Measurements from ENCODE around the gene ENGASE.

The ENGASE gene

DNA sequence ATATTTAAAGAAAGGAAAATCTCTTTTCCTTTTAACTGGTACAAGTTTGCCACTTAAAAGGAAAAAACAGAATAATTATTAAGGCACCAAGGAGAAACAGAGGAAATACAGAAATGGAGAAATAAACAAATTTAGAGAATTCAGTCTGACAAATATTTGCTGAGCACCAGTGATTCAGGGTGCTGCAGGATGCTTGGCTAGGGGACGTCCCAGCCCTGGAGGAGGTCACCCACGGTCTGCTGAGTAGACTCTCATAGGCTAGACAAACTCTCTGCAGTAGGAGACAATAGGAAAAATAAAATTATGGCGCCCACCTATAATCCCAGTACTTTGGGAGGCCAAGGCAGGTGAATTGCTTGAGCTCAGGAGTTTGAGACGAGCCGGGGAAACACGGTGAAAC is 34.7 kb upstream of the ENGASE start:
- DNase-seq (ENCODE audit: low read depth in 3 of 3), result no peak

DNA sequence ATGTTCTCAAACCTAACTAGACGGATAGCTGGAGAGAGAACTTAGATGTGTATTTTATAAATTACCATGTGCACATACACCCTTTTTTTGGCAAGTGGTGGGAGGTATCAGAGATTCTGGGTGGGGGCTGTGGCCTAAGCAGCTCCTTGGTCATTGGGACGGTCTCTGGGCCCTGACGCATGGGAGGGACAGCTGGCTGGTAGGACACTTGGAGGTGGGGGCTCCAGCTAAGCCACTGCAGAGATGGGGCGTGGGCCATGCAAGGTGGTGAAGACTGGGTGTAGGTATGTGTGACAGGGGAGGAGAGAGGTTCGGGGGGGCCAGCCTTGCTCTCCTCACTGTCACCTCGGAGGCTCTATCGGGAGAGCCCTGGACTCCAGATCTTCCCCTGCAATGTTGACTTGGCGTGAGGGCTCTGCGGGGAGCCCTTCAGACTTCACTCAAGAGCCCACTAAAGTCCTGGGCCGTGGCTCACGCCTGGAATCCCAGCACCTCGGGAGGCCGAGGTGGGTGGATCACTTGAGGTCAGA is 33.5 kb upstream of the ENGASE start:
- DNase-seq (ENCODE audit: low read depth in 3 of 3), result no peak

DNA sequence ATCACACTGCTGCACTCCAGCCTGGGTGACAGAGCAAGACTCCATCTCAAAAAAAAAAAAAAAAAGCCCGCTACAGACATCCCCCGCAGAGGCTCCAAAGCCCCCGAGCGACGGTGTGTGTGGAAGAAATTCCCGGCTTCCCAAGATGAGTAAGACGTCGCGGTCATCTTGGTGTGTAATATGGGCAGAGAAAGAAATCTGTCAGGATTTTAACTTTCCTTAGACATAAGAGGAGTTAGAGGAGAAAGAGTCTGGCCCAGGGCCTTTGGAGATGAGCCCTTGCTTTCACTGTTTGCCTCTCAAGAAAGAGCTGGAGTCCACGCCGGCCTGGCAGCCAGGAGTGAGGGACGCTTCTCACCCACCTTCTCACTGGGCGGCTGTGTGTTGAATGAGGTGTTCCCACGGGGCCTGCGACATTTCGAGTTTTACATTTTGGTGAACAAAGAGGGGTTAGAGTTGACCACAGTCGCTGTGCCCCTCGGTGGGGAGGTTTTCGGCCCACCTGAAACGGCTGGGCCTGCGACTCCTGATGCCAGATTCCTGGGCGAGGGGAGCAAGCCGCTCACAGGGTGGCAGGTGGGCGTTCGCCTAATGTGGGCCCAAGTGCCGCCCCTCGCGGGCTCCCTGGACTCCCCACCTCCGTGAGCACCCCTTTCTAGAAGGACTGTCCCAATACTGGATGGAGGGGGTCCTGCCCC is 32.8 kb upstream of the ENGASE start:
- no peak for DNase-seq (ENCODE audit: low read depth in 3 of 3)

DNA sequence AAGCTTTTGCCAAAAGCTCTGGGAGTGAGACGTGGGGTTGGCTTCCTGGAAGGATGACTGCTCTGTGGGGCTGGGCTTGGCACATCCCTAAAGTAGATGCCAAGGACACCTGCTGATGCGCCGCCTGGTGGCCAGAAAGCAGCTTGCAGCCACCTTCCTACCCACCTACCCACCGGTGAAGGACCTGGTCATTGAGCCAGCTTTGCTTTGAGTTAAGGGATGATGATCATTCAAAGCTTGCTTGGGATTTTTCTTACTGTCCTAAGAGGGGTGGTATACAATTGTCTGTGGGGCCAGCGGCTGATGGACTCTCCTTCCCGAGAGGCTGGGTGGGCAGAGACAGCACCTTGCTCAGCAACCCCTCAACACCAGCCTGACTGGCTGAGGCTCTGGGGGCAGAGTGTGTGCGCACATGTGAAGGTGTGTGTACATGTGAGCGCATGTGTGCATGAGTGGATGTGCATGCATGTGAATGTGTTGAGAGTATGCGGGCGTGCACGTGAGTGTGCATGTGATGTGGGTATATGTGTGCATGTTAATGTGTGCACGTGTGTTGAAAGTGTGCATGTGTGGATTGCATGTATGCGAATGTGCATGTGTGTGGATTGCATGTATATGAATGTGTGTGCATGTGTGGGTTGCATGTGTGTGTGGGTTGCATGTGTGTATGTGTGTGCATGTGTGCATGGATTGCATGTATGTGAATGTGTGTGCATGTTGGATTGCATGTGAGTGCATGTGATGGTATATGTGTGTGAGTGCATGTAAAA is 32.0 kb upstream of the ENGASE start:
- DNase-seq (ENCODE audit: low read depth in 3 of 3), result peak; percentile 35 to 73 (median 51)

DNA sequence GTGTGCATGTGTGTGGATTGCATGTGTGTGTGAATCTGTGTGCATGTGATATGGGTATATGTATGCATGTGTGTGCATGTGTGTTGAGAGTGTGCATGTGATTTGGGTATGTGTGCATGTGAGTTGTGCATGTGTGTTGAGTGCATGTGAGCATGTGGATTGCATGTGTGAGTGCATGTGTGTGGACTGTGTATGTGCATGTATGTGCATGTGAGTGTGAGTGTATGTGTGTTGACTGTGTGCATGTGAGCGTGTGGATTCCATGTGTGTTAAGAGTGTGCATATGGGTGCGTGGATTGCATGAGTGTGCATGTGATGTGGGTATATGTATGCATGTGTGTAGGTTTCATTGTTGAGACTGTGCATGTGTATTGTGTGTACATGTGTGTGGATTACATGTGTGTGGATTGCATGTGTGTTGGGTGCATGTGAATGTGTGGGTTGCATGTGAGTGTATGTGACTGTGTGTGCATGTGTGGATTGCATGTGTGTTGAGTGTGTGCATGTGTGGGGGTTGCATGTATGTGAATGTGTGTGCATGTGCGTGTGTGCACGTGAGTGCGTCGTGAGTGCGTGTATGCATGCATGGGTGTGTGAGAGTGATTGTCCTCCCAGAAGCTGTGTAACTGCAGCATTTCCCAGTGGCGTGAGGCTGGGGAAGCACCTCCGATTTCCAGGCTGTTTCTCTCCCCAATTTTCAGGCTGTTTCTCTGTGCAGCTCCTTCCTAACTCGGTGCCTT is 31.3 kb upstream of the ENGASE start:
- no peak for DNase-seq (ENCODE audit: low read depth in 3 of 3)

DNA sequence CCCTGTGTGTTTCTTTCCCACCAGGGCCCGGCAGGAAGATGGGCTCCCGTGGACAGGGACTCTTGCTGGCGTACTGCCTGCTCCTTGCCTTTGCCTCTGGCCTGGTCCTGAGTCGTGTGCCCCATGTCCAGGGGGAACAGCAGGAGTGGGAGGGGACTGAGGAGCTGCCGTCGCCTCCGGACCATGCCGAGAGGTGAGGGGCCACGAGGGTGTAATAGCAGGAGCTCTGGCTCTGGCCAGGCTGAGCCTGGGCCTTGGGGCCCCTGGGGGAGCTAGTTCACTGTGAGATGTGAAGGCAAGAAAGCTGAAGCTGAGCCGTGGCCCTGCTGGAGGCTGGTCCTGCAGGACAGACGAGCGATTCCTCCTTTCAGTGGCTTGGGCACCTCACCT is 30.7 kb upstream of the ENGASE start:
- no peak for DNase-seq (ENCODE audit: low read depth in 3 of 3)

DNA sequence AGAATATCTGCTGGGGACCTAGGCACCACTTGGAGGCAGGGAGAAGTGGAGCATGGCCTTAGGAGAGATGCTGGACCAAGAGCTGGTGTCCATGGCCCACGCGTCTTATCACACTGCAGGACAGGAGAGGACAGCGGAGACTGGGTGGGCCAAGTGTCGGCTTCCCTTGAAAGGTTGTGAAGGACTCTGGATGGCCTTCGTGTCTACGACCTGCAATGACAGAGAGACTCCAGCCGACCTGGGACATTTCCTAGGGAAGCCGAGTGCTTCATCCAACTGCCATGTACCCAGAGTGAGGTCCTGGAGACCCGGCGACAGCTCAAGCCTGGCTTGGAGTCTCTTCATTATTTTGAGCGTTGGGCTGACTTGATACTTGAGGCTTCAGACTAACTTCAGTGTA is 30.2 kb upstream of the ENGASE start:
- DNase-seq (ENCODE audit: low read depth in 3 of 3), result no peak

DNA sequence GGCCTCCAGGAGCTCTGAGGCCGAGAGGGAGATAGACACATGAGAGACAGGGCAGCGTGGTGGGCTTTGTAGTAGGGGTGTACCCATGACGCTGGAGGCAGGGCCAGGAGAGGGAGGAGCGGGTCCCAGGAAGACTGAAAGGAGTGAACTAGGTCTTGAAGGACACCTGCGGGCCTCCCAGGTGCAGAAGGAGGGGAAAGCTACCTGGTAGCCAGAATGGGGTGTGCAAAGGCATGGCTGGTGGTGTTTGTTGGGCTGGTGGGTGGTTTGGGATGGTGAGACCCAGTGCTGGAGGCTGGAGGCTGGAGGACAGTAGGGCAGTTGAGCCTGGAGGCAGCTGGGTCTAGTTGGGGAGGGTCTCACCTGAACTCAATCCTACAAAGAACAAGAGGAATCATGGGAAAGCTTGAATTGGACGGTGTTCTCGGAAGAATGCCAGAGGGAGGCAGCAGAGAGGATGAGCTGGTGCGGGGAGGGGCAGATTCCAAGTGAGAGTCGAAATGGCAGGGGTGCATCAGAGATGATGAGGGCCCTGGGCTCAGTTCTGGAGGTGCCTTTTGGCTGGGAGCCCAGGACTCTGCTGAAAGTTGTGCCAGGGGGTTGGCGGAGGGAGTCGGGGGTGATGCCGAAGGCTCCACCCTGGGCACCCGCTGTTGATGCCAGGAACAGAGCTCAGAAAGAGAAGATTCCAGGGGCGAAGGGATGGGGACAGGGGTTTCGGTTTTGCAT is 29.5 kb upstream of the ENGASE start:
- no peak for DNase-seq (ENCODE audit: low read depth in 3 of 3)

DNA sequence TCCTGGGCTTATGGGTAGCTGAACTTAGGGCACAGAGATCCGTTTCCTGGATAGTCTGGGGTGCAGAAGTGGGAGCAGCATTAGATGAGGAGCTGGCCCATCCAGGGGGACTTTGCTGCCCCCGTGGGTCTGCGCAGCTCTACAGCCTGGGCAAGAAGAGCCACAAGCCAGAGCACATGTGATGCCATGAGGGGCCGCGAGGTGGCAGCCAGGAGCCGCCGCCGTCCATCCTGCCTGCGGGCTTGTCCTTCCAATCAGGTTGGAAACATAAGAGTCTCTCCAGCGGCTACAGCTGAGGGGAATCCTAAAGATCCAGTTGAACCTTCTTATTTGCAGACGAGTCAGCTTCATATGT is 28.8 kb upstream of the ENGASE start:
- DNase-seq (ENCODE audit: low read depth in 3 of 3), result peak; percentile 24 to 64 (median 44)

DNA sequence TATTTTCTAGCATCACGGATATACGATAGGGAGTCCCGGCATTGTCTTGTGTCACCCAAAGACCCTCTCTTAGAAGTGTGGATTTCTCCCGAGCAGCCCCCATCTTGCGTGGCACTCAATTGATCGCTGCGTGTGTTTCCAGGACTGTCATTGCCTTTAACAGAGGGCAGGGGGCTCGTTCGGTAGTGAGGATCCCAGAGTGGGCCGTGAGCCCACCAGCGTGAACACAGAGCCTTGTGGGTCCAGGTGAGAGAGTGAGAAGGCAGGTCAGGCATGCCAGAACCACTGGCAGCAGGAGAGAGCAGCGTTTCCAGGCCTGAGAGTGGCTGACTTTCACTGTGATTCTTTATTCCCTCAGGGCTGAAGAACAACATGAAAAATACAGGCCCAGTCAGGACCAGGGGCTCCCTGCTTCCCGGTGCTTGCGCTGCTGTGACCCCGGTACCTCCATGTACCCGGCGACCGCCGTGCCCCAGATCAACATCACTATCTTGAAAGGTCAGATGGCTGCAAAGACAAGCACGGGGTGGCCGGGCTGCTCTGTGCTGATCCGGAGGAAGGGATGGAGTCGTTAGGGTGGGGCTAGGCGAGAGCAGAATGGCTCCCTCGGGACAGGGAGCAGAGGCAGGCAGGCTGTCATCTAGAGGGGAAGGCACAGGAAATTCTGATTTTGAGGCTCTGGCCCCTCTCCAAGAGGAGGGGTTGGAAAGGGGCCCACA is 28.3 kb upstream of the ENGASE start:
- no peak for DNase-seq (ENCODE audit: low read depth in 3 of 3)

DNA sequence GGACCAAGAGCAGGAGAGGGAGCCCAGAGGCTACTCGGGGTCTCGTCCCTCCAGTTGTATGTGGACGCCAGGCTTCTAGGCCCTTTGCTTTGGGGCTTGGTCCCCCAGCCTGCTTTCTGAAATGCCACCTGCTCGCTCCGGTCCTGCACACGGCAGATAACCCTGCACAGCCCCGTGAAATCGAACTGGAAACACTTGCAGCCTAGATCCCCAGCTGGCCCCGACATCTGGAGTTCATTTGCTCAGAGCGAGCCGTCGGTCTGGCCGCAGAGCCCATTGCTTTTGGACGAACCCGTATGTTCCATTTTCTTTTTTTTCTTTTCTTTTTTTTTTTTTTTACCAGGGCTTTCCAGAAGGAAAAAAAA is 27.7 kb upstream of the ENGASE start:
- no peak for DNase-seq (ENCODE audit: low read depth in 3 of 3)

DNA sequence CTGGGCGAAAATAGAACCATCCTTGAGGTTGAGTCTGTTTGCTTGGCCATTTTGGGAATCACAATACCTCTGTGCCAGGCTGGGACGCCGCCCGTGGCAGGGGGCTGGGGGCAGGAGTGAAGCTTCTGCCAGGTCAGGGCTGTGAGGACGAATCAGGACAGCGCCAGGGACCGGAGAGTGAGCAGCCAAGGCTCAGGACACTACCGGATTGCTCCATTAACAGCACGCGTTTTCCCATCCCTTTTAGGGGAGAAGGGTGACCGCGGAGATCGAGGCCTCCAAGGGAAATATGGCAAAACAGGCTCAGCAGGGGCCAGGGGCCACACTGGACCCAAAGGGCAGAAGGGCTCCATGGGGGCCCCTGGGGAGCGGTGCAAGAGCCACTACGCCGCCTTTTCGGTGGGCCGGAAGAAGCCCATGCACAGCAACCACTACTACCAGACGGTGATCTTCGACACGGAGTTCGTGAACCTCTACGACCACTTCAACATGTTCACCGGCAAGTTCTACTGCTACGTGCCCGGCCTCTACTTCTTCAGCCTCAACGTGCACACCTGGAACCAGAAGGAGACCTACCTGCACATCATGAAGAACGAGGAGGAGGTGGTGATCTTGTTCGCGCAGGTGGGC is 27.2 kb upstream of the ENGASE start:
- no peak for DNase-seq (ENCODE audit: low read depth in 3 of 3)

DNA sequence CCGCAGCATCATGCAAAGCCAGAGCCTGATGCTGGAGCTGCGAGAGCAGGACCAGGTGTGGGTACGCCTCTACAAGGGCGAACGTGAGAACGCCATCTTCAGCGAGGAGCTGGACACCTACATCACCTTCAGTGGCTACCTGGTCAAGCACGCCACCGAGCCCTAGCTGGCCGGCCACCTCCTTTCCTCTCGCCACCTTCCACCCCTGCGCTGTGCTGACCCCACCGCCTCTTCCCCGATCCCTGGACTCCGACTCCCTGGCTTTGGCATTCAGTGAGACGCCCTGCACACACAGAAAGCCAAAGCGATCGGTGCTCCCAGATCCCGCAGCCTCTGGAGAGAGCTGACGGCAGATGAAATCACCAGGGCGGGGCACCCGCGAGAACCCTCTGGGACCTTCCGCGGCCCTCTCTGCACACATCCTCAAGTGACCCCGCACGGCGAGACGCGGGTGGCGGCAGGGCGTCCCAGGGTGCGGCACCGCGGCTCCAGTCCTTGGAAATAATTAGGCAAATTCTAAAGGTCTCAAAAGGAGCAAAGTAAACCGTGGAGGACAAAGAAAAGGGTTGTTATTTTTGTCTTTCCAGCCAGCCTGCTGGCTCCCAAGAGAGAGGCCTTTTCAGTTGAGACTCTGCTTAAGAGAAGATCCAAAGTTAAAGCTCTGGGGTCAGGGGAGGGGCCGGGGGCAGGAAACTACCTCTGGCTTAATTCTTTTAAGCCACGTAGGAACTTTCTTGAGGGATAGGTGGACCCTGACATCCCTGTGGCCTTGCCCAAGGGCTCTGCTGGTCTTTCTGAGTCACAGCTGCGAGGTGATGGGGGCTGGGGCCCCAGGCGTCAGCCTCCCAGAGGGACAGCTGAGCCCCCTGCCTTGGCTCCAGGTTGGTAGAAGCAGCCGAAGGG is 26.4 kb upstream of the ENGASE start:
- DNase-seq (ENCODE audit: low read depth in 3 of 3), result no peak

DNA sequence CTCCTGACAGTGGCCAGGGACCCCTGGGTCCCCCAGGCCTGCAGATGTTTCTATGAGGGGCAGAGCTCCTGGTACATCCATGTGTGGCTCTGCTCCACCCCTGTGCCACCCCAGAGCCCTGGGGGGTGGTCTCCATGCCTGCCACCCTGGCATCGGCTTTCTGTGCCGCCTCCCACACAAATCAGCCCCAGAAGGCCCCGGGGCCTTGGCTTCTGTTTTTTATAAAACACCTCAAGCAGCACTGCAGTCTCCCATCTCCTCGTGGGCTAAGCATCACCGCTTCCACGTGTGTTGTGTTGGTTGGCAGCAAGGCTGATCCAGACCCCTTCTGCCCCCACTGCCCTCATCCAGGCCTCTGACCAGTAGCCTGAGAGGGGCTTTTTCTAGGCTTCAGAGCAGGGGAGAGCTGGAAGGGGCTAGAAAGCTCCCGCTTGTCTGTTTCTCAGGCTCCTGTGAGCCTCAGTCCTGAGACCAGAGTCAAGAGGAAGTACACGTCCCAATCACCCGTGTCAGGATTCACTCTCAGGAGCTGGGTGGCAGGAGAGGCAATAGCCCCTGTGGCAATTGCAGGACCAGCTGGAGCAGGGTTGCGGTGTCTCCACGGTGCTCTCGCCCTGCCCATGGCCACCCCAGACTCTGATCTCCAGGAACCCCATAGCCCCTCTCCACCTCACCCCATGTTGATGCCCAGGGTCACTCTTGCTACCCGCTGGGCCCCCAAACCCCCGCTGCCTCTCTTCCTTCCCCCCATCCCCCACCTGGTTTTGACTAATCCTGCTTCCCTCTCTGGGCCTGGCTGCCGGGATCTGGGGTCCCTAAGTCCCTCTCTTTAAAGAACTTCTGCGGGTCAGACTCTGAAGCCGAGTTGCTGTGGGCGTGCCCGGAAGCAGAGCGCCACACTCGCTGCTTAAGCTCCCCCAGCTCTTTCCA is 25.5 kb upstream of the ENGASE start:
- DNase-seq (ENCODE audit: low read depth in 3 of 3), result no peak

DNA sequence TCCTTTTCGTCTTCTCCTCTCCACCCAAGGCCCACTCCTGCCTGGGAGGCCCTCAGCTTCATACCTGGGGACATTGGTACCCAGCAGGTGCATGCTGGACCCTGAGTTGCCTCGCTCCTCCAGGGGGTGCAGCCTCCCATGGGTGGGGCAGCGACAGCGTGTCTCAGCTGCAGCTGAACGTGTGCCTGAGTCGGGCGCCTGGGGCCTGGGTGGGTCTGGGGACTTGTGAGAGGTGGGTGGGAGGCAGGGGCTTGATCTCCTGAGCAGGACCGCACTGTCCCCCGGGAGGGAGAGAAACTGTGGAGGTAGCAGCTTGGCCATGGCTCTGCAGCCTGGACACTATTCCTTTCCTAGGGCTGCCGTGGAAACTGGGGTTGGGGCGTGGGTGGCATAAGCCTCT is 24.8 kb upstream of the ENGASE start:
- DNase-seq (ENCODE audit: low read depth in 3 of 3), result no peak

DNA sequence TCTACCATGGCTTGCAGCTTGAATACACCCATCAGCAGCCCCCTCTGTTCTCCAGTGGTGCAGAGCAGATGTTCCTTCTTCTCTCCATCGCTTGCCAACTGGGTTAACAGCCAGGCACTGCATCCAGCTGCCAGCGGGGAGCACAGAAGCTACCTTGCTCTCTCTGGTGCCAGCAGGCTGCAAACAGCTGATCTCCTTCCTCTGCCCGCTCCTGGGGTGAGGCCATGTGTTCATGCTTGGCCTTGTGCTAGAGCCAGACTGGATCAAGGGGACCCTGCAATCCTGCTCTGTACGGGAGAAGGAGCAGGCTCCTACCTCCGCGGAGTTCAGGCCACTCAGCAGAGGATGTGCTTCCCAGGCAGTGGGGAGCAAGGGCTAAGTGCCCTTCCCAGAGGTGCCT is 24.1 kb upstream of the ENGASE start:
- DNase-seq (ENCODE audit: low read depth in 3 of 3), result no peak

DNA sequence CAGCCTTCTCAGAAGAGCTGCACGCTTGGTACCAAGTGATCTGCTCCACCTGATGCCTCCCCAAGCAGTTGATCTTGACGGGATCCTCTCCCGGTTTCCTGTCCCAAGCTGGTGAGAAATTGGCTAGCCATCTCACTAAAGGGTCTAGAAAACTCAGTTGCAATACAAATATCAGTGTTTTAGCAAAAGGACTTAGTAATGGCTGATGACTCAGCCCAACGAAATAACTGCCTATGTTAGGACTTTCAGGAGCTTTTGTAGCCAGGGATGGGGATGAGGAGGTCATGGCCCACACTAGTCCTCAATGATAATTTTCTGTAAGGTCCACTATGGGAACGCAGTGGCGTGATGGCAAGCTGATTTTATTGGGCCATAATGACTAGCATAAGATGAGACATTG is 23.3 kb upstream of the ENGASE start:
- no peak for DNase-seq (ENCODE audit: low read depth in 3 of 3)

DNA sequence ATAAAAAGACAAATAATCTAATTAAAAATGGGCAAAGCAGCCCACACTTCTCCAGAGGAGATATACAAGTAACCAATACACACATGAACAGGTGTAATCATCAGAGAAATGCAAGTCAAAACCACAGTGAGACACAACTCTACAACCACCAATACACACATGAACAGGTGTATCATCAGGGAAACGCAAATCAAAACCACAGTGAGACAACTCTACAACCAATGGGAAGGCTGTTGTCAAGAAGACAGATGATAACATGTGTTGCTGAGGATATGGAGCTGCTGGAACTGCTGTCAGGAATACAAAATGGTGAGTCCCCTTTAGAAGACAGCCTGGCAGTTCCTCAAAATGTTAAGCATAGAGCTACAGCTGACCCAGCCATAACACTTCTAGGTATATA is 22.5 kb upstream of the ENGASE start:
- no peak for DNase-seq (ENCODE audit: low read depth in 3 of 3)
